GDM1 (cell line): Measurements from ENCODE around the gene MAP4K5.
A peak's percentile ranks its signal among the peaks of the same experiment; 100 is the strongest.
"Not testable (repeated sequence)": the region's sequence is repeated elsewhere in the genome, so short reads cannot be mapped to it uniquely, and the experiment has no call there.

Experiments
- DNase-seq: peaks from one replicate; lab custom pipeline; 2025; lab: John Stamatoyannopoulos, UW

The MAP4K5 gene

GRCh38 chr14:50532502-50533240 lies at the start of gene MAP4K5:
Gene MAP4K5, minus strand, starts transcription at chr14:50532569. Its CDS starts 520 bp downstream, at chr14:50532049.
- peak; percentile 87 for DNase-seq

- no peak for DNase-seq
These were observed 46.1 kb upstream of the MAP4K5 start for GRCh38 chr14:50578433-50578832.

- no peak for DNase-seq
These were observed 45.6 kb upstream of the MAP4K5 start for GRCh38 chr14:50577982-50578381.

- DNase-seq = no peak
These were observed 43.4 kb upstream of the MAP4K5 start for GRCh38 chr14:50575769-50576168.

GRCh38 chr14:50573862-50574261 lies 41.5 kb upstream of the MAP4K5 start:
- DNase-seq = no peak

GRCh38 chr14:50569714-50570274 lies 37.4 kb upstream of the MAP4K5 start:
- DNase-seq = no peak

- no peak for DNase-seq
These were observed 30.5 kb upstream of the MAP4K5 start for GRCh38 chr14:50562841-50563240.

- peak; percentile 73 for DNase-seq
These were observed 28.5 kb upstream of the MAP4K5 start for GRCh38 chr14:50560931-50561285.

- peak; percentile 31 for DNase-seq
These were observed 27.9 kb upstream of the MAP4K5 start, which contains the start of gene ATL1 for GRCh38 chr14:50559990-50560930. Gene ATL1, plus strand, starts transcription at chr14:50560145. Its CDS starts 121 bp downstream, at chr14:50560266.

- DNase-seq = not testable (repeated sequence)
These were observed 20.4 kb upstream of the MAP4K5 start for GRCh38 chr14:50552796-50553195.

GRCh38 chr14:50551877-50552276 lies 19.5 kb upstream of the MAP4K5 start:
- DNase-seq = no peak

- DNase-seq = no peak
These were observed 17.9 kb upstream of the MAP4K5 start for GRCh38 chr14:50550294-50550693.

GRCh38 chr14:50545618-50546017 lies 13.2 kb upstream of the MAP4K5 start:
- DNase-seq = no peak

- DNase-seq = no peak
These were observed 12.5 kb upstream of the MAP4K5 start for GRCh38 chr14:50544911-50545310.

- peak; percentile 42 for DNase-seq
These were observed 10.6 kb upstream of the MAP4K5 start for GRCh38 chr14:50542941-50543418.

GRCh38 chr14:50541159-50541567 lies 8.8 kb upstream of the MAP4K5 start:
- no peak for DNase-seq

GRCh38 chr14:50539051-50539450 lies 6.7 kb upstream of the MAP4K5 start:
- no peak for DNase-seq

GRCh38 chr14:50538034-50538433 lies 5.7 kb upstream of the MAP4K5 start:
- DNase-seq = not testable (repeated sequence)

- DNase-seq = no peak
These were observed 2.6 kb upstream of the MAP4K5 start for GRCh38 chr14:50534997-50535396.

GRCh38 chr14:50534416-50534815 lies 2.0 kb upstream of the MAP4K5 start:
- no peak for DNase-seq

- no peak for DNase-seq
These were observed 1.4 kb upstream of the MAP4K5 start for GRCh38 chr14:50533806-50534205.

- DNase-seq = no peak
These were observed 904 bp upstream of the MAP4K5 start for GRCh38 chr14:50533241-50533705.
